B cell (primary cell): Measurements from ENCODE around the gene PLP1.

Experiments
- CTCF ChIP-seq: fragments of 200-600 bp; IDR thresholded peaks from one replicate; pipeline ENCODE4 v1.8.0; 2022; ENCODE audit warnings: antibody characterized with exemption, mild to moderate bottlenecking
- EZH2 ChIP-seq: IDR thresholded peaks from 2 replicates; pipeline ENCODE4 v1.6.1; 2012; ENCODE audit warnings: borderline replicate concordance, low read depth, mild to moderate bottlenecking, moderate library complexity, low read length; ENCODE audit not compliant: insufficient read depth, poor library complexity, severe bottlenecking

- TF ChIP-seq EZH2, result no peak
- no peak for TF ChIP-seq CTCF
Observed at GRCh38 chrX:103781062-103781402, 4.4 kb downstream of the PLP1 start.
